ENCODE measurements around the gene EXT2.
A peak's percentile ranks its signal among the peaks of the same experiment; 100 is the strongest.

DNA sequence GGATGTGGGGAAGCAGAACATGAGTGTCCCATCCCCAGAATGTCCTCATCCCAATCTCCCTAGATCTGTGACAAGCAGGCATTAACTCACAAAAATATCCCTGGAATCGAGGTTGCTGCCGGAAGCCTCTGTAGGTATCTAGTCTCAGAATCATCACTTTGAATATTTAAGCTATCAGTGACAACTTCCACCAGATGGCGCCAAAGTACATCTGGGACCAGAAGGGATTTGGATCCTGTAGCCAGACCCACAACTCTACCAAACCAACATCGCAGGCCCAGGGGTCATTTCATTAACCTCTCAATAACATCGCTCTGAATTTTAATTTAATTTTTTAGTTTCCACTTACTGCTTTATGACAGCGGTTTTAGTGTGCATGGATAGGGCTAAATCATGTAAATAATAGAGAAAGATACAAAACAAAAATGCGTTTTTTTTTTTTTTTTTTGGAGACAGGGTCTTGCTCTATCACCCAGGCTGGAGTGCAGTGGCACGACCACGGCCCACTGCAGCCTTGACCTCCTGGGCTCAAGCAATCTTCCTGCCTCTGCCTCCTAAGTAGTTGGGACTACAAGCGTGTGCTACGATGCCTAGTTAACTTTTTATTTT lies 1.1 kb upstream of the EXT2 start:
- TF ChIP-seq, protein P1, sequence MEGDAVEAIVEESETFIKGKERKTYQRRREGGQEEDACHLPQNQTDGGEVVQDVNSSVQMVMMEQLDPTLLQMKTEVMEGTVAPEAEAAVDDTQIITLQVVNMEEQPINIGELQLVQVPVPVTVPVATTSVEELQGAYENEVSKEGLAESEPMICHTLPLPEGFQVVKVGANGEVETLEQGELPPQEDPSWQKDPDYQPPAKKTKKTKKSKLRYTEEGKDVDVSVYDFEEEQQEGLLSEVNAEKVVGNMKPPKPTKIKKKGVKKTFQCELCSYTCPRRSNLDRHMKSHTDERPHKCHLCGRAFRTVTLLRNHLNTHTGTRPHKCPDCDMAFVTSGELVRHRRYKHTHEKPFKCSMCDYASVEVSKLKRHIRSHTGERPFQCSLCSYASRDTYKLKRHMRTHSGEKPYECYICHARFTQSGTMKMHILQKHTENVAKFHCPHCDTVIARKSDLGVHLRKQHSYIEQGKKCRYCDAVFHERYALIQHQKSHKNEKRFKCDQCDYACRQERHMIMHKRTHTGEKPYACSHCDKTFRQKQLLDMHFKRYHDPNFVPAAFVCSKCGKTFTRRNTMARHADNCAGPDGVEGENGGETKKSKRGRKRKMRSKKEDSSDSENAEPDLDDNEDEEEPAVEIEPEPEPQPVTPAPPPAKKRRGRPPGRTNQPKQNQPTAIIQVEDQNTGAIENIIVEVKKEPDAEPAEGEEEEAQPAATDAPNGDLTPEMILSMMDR (IDR thresholded peaks at IDR 0.05) = peak; percentile 51 to 79 (median 77)
- no peak for TF ChIP-seq POLR2A (IDR thresholded peaks at IDR 0.05)

All from testis (tissue), 2 donors.